CD14-positive monocyte (primary cell): ENCODE data around the gene MAP3K20. TPM values are rescaled to one million over a fixed set of nuclear protein-coding genes. Genes with fewer than 3 reads are reported as not detected.

ENCODE experiments used
- DNase-seq, 3 donors: peaks; one replicate each; pipeline ENCODE4 v3.0.0-alpha.2; 2011 to 2022
- H2AFZ ChIP-seq: 2 replicates; pipeline ENCODE4 v1.6.0; 2012; ENCODE audit warnings: mild to moderate bottlenecking, low read depth, low read length, inconsistent platforms; ENCODE audit not compliant: insufficient read depth, poor library complexity, severe bottlenecking
- H3K27ac ChIP-seq, 2 donors: 1 replicate in 1 of 2; 2 replicates in 1 of 2; pipeline ENCODE4 v1.5.1; 2012 to 2013; ENCODE audit warnings: low read length in 2 of 2, control low read depth in 1 of 2, inconsistent platforms in 1 of 2, low read depth in 1 of 2, mild to moderate bottlenecking in 1 of 2
- H3K27me3 ChIP-seq, 2 donors: one replicate each; pipeline versions ENCODE4 v1.6.0 to v1.6.1; 2011 to 2013; ENCODE audit warnings: low read length in 2 of 2; ENCODE audit not compliant: control insufficient read depth in 2 of 2, insufficient read depth in 2 of 2
- H3K36me3 ChIP-seq, 2 donors: replicated peaks in 1 of 2; 1 replicate in 1 of 2; 2 replicates in 1 of 2; pipeline versions ENCODE4 v1.5.1 to v1.6.1; 2012 to 2013; ENCODE audit warnings: low read length in 2 of 2, control low read depth in 1 of 2, inconsistent platforms in 1 of 2, mild to moderate bottlenecking in 1 of 2; ENCODE audit not compliant: insufficient read depth in 2 of 2, control insufficient read depth in 1 of 2
- H3K4me1 ChIP-seq, 2 donors: 1 replicate in 1 of 2; 2 replicates in 1 of 2; pipeline versions ENCODE4 v1.5.1 to v1.6.1; 2012 to 2013; ENCODE audit warnings: low read length in 2 of 2, control low read depth in 1 of 2, inconsistent platforms in 1 of 2, mild to moderate bottlenecking in 1 of 2, moderate library complexity in 1 of 2; ENCODE audit not compliant: insufficient read depth in 2 of 2, control insufficient read depth in 1 of 2
- H3K4me2 ChIP-seq: replicated peaks from 2 replicates; pipeline ENCODE3; 2012; ENCODE audit warnings: low read length, moderate library complexity, mild to moderate bottlenecking; ENCODE audit not compliant: poor library complexity, severe bottlenecking; ENCODE audit errors: extremely low read depth
- H3K4me3 ChIP-seq, 3 experiments: fragments of 200-600 bp in 1 of 3; sonication (generic) in 1 of 3; replicated peaks in 1 of 3; 1 replicate in 2 of 3; 2 replicates in 1 of 3; pipeline ENCODE4 v1.5.1; 2011 to 2013; ENCODE audit warnings: low read length in 3 of 3, mild to moderate bottlenecking in 3 of 3, control low read depth in 2 of 3, low read depth in 2 of 3, inconsistent platforms in 1 of 3, moderate library complexity in 1 of 3
- H3K79me2 ChIP-seq: 2 replicates; pipeline ENCODE4 v1.6.0; 2012; ENCODE audit warnings: mild to moderate bottlenecking, control low read depth, inconsistent platforms, low read length, moderate library complexity; ENCODE audit not compliant: insufficient read depth
- H3K9ac ChIP-seq: 2 replicates; pipeline ENCODE4 v1.6.0; 2017; ENCODE audit warnings: low read length, mild to moderate bottlenecking; ENCODE audit not compliant: insufficient read depth, poor library complexity, severe bottlenecking
- H3K9me3 ChIP-seq, 2 donors: replicated peaks in 1 of 2; 1 replicate in 1 of 2; 2 replicates in 1 of 2; pipeline versions ENCODE4 v1.5.1 to v1.6.1; 2012 to 2013; ENCODE audit warnings: low read length in 2 of 2, control low read depth in 1 of 2; ENCODE audit not compliant: control insufficient read depth in 1 of 2, insufficient read depth in 1 of 2
- H4K20me1 ChIP-seq: 2 replicates; pipeline ENCODE4 v1.6.0; 2012; ENCODE audit warnings: mild to moderate bottlenecking, low read length, control low read depth, moderate library complexity; ENCODE audit not compliant: insufficient read depth
- H3K27ac Mint-ChIP-seq, 7 donors: one replicate each; pipeline ENCODE4 v1.8.0; 2020; ENCODE audit warnings: mild to moderate bottlenecking in 7 of 7, mixed read lengths in 7 of 7, moderate library complexity in 6 of 7, inconsistent platforms in 2 of 7
- H3K27me3 Mint-ChIP-seq, 3 donors: one replicate each; pipeline ENCODE4 v1.8.0; 2021 to 2022; ENCODE audit warnings: low read depth in 3 of 3, mild to moderate bottlenecking in 3 of 3, mixed read lengths in 3 of 3, moderate library complexity in 3 of 3, inconsistent platforms in 1 of 3
- H3K36me3 Mint-ChIP-seq, 2 donors: one replicate each; pipeline ENCODE4 v1.8.0; 2020; ENCODE audit warnings: mixed read lengths in 2 of 2, inconsistent platforms in 1 of 2, mild to moderate bottlenecking in 1 of 2
- H3K4me1 Mint-ChIP-seq: one replicate; pipeline ENCODE4 v1.8.0; 2020; ENCODE audit warnings: mild to moderate bottlenecking, mixed read lengths
- H3K4me3 Mint-ChIP-seq, 2 donors: one replicate each; pipeline ENCODE4 v1.8.0; 2020; ENCODE audit warnings: mild to moderate bottlenecking in 2 of 2, mixed read lengths in 2 of 2, moderate library complexity in 1 of 2
- H3K9me3 Mint-ChIP-seq, 7 donors: one replicate each; pipeline ENCODE4 v1.8.0; 2020 to 2022; ENCODE audit warnings: mixed read lengths in 7 of 7, mild to moderate bottlenecking in 6 of 7, moderate library complexity in 6 of 7, inconsistent platforms in 2 of 7
- CTCF ChIP-seq: fragments of 200-600 bp; IDR thresholded peaks from one replicate; pipeline ENCODE4 v1.8.0; 2022; ENCODE audit warnings: antibody characterized with exemption, mild to moderate bottlenecking
- WGBS: methylation state at CpG from one replicate; pipeline ENCODE4 v1.1.5; 2013; ENCODE audit warnings: missing lambda C conversion rate; ENCODE audit not compliant: insufficient coverage; 5-methylcytosine and 5-hydroxymethylcytosine counted together
- intact Hi-C, 2 donors: fragments of 100-400 bp; cut with micrococcal nuclease; formaldehyde crosslinking; loops; one replicate each; pipeline versions ENCODE4 v1.15.0 to v1.15.1; 2023
- polyA plus RNA-seq, 3 donors: library from polyadenylated mRNA; depleted of rRNA in 1 of 3; unstranded in 2 of 3; stranded (reverse) in 1 of 3; fragments of 300-500 nt in 2 of 3; fragments of >200 nt in 1 of 3; fragmentation: Illumina TruSeq in 2 of 3; gene quantifications; 1 replicate in 2 of 3; 2 replicates in 1 of 3; pipeline ENCODE4 v1.2.3, GENCODE V29; 2012 to 2021

The MAP3K20 gene
- polyA plus RNA-seq, 3 donors: 14.3 to 30.7 (median 21.6) TPM

GRCh38 chr2:173106959-173107628 is 31.4 kb downstream of the MAP3K20 start:
- Mint-ChIP-seq H3K4me3 (no peak overlapping the region), H3K9me3 (peaks cover 0 to 9% (median 2%) of the 10 kb centered on the region in 7 donors), H3K27ac (no peak overlapping the region), H3K27me3 (no peaks in the 10 kb centered on the region), H3K36me3 (peaks cover 19 to 35% of the 10 kb centered on the region in 2 donors), H3K4me1 (peaks cover 20% of the 10 kb centered on the region)
- no peaks in the 10 kb centered on the region for H3K4me1 ChIP-seq
- no peak for TF ChIP-seq CTCF
- peaks cover 0 to 19% of the 10 kb centered on the region in 2 donors for H3K36me3 ChIP-seq
- no peaks in the 10 kb centered on the region for H3K9me3 ChIP-seq
- intact Hi-C loops: no loop called here
- H4K20me1 ChIP-seq: peaks cover 32% of the 10 kb centered on the region
- no peaks in the 10 kb centered on the region for H3K79me2 ChIP-seq
- H3K27me3 ChIP-seq: no peaks in the 10 kb centered on the region
- H3K4me3 ChIP-seq: no peak overlapping the region
- no peak overlapping the region for H3K27ac ChIP-seq
- no peak overlapping the region for H3K4me2 ChIP-seq
- DNase-seq: no peak
- H3K9ac ChIP-seq: no peak overlapping the region
- 100% methylated on average over 4 of the region's 8 CpGs for WGBS
- H2AFZ ChIP-seq: no peak overlapping the region

GRCh38 chr2:173107629-173108022 is 32.0 kb downstream of the MAP3K20 start:
- Histone ChIP-seq H3K79me2 (peaks cover 5% of the 10 kb centered on the region), H3K4me1 (no peaks in the 10 kb centered on the region)
- 100% methylated on average over 1 of the region's 6 CpGs for WGBS

More at GRCh38 chr2:173107629-173108022, 32.0 kb downstream of the MAP3K20 start:
- Mint-ChIP-seq H3K36me3 (peaks cover 14 to 30% of the 10 kb centered on the region in 2 donors), H3K27me3 (no peaks in the 10 kb centered on the region), H3K4me1 (peaks cover 20% of the 10 kb centered on the region), H3K9me3 (peaks cover 0 to 9% (median 2%) of the 10 kb centered on the region in 7 donors), H3K4me3 (no peak overlapping the region), H3K27ac (peak overlapping the region in 1 of 7 donors; percentile 31)
- H3K4me2 ChIP-seq: no peak overlapping the region
- H3K9ac ChIP-seq: no peak overlapping the region
- no peak overlapping the region for H3K4me3 ChIP-seq
- H3K36me3 ChIP-seq: peaks cover 0 to 14% of the 10 kb centered on the region in 2 donors
- H3K9me3 ChIP-seq: no peaks in the 10 kb centered on the region
- no peak for TF ChIP-seq CTCF
- H3K27me3 ChIP-seq: no peaks in the 10 kb centered on the region
- DNase-seq: no peak
- no peak overlapping the region for H2AFZ ChIP-seq
- H3K27ac ChIP-seq: no peak overlapping the region
- intact Hi-C loops: no loop called here
- H4K20me1 ChIP-seq: peaks cover 32% of the 10 kb centered on the region
